Effector memory CD8-positive, alpha-beta T cell (primary cell): Measurements from ENCODE around the gene SMKR1.
A peak's percentile ranks its signal among the peaks of the same experiment; 100 is the strongest.
"Not testable (repeated sequence)": the region's sequence is repeated elsewhere in the genome, so short reads cannot be mapped to it uniquely, and the experiment has no call there.

Experiments used
- ATAC-seq: fragments of 150-1000 bp; cut with Tn5 transposase; replicated peaks from 2 replicates; pipeline ENCODE4 v1.10.0; 2021; ENCODE audit warnings: mild to moderate bottlenecking, moderate library complexity
- DNase-seq, 3 experiments: peaks; one replicate each; pipeline ENCODE4 v3.0.0; 2021
- H3K27ac Mint-ChIP-seq, 2 donors: one replicate each; pipeline ENCODE4 v1.8.0; 2022; ENCODE audit warnings: mild to moderate bottlenecking in 2 of 2, mixed read lengths in 2 of 2, moderate library complexity in 2 of 2
- H3K27me3 Mint-ChIP-seq, 2 donors: one replicate each; pipeline ENCODE4 v1.8.0; 2022; ENCODE audit warnings: mixed read lengths in 2 of 2
- H3K36me3 Mint-ChIP-seq: one replicate; pipeline ENCODE4 v1.8.0; 2022; ENCODE audit warnings: mild to moderate bottlenecking, moderate library complexity, mixed read lengths; ENCODE audit not compliant: insufficient read depth
- H3K4me1 Mint-ChIP-seq, 2 donors: one replicate each; pipeline ENCODE4 v1.8.0; 2022; ENCODE audit warnings: low read depth in 2 of 2, mixed read lengths in 2 of 2
- H3K4me3 Mint-ChIP-seq, 2 donors: one replicate each; pipeline ENCODE4 v1.8.0; 2022; ENCODE audit warnings: mild to moderate bottlenecking in 2 of 2, mixed read lengths in 2 of 2, moderate library complexity in 2 of 2
- H3K9me3 Mint-ChIP-seq, 2 donors: one replicate each; pipeline ENCODE4 v1.8.0; 2022; ENCODE audit warnings: mixed read lengths in 2 of 2

Gene SMKR1

GRCh38 chr7:129522088-129522970 lies 20.0 kb downstream of the SMKR1 start:
- DNase-seq (no peak), ATAC-seq (no peak)

DNA sequence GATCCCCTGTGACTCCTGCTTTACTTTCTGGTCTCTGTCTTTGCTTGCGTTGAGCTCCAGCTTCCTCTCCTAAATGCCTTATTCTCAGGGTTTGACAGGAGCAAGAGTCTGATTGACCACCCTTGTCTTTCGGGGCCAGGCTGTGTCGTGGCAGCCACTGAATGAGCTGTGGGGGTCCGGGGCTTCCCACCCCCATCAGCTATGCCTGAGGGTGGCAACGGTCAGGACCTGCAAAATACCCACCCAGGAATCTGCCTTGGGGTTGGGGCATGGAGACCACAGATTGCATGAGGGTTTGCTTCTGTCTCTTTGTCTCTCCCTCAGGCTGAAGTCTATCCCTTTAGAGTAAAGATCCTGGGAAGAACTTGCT lies 20.6 kb downstream of the SMKR1 start:
- Mint-ChIP-seq H3K9me3 (no peaks in the 10 kb centered on the region), H3K4me3 (no peak overlapping the region), H3K4me1 (peaks cover 18 to 23% of the 10 kb centered on the region in 2 donors), H3K27me3 (peaks cover 0 to 36% of the 10 kb centered on the region in 2 donors), H3K27ac (peak overlapping the region; percentile 28 to 76), H3K36me3 (peaks cover 11% of the 10 kb centered on the region)
- ATAC-seq (no peak), DNase-seq (no peak)

More at GRCh38 chr7:129522088-129522970, 20.0 kb downstream of the SMKR1 start:
- Mint-ChIP-seq H3K27ac (no peak overlapping the region), H3K4me1 (peaks cover 18 to 22% of the 10 kb centered on the region in 2 donors), H3K4me3 (no peak overlapping the region), H3K36me3 (peaks cover 11% of the 10 kb centered on the region), H3K9me3 (no peaks in the 10 kb centered on the region), H3K27me3 (peaks cover 0 to 36% of the 10 kb centered on the region in 2 donors)

GRCh38 chr7:129523924-129524323 lies 21.6 kb downstream of the SMKR1 start:
- DNase-seq (no peak), ATAC-seq (no peak)
- H3K27ac Mint-ChIP-seq = no peak overlapping the region
- peaks cover 0 to 36% of the 10 kb centered on the region in 2 donors for H3K27me3 Mint-ChIP-seq
- no peak overlapping the region for H3K4me3 Mint-ChIP-seq
- H3K36me3 Mint-ChIP-seq = peaks cover 11% of the 10 kb centered on the region
- peaks cover 18 to 23% of the 10 kb centered on the region in 2 donors for H3K4me1 Mint-ChIP-seq
- H3K9me3 Mint-ChIP-seq = no peaks in the 10 kb centered on the region

DNA sequence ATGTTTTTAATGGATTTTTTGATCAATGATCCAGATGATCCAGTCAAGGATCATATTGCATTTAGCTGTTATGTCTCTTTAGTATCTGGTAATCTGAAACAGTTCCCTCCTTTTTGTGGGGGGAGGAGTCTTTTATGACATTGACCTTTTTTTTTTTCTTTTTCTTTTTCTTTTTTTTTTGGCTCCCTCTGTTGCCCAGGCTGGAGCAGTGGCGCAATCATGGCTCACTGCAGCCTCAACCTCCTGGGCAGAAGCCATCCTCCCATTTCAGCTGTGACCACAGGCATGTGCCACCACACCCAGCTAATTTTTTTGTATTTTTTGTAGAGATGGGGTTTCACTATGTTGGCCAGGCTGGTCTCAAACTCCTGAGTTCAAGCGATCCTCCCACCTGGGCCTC lies 22.1 kb downstream of the SMKR1 start:
- H3K36me3 Mint-ChIP-seq = peaks cover 11% of the 10 kb centered on the region
- DNase-seq, H3K9me3 Mint-ChIP-seq: not testable (repeated sequence)
- peak overlapping the region in 1 of 2 donors; percentile 72 for H3K4me3 Mint-ChIP-seq
- H3K27me3 Mint-ChIP-seq = peaks cover 0 to 34% of the 10 kb centered on the region in 2 donors
- H3K27ac Mint-ChIP-seq = peak overlapping the region; percentile 62 to 84
- peak; percentile 39 for ATAC-seq
- H3K4me1 Mint-ChIP-seq = peaks cover 18 to 23% of the 10 kb centered on the region in 2 donors

- ATAC-seq = peak; percentile 53
- no peaks in the 10 kb centered on the region for H3K9me3 Mint-ChIP-seq
- peaks cover 18 to 23% of the 10 kb centered on the region in 2 donors for H3K4me1 Mint-ChIP-seq
- peak overlapping the region; percentile 72 to 81 for H3K4me3 Mint-ChIP-seq
- peak in 1 of 3 experiments; percentile 14 for DNase-seq
- H3K27me3 Mint-ChIP-seq = peaks cover 0 to 24% of the 10 kb centered on the region in 2 donors
- peaks cover 11% of the 10 kb centered on the region for H3K36me3 Mint-ChIP-seq
- H3K27ac Mint-ChIP-seq = peak overlapping the region; percentile 62 to 84
Measured at GRCh38 chr7:129525225-129525862, 23.0 kb downstream of the SMKR1 start.

DNA sequence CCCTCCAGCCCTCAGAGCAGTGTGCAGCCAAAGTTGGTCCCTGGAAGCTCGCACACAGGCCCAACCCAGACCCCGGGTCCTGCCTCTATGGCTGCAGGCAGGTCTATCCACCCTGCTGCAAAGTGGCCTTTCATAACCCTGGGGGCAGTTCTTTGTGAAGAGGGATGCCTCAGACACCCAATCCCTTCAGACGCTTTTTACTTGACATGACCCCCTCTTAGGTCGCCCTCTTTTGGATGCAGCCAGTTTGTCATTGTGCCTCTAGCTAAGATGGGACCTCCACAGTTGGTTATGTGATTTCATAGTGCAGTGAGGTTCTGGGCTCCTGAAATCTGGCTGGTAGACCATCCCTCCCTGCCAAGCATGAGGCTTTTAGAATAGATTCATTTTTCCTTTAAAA lies 27.3 kb downstream of the SMKR1 start:
- ATAC-seq (no peak), DNase-seq (no peak)
- Mint-ChIP-seq H3K27me3 (no peaks in the 10 kb centered on the region), H3K27ac (no peak overlapping the region), H3K4me1 (peaks cover 19 to 23% of the 10 kb centered on the region in 2 donors), H3K4me3 (no peak overlapping the region), H3K9me3 (no peaks in the 10 kb centered on the region), H3K36me3 (peaks cover 10% of the 10 kb centered on the region)

GRCh38 chr7:129530795-129531391 lies 28.6 kb downstream of the SMKR1 start:
- Mint-ChIP-seq H3K36me3 (peaks cover 7% of the 10 kb centered on the region), H3K4me3 (no peak overlapping the region), H3K27me3 (no peaks in the 10 kb centered on the region), H3K9me3 (no peaks in the 10 kb centered on the region), H3K4me1 (peaks cover 10 to 18% of the 10 kb centered on the region in 2 donors), H3K27ac (peak overlapping the region; percentile 62 to 73)
- ATAC-seq (peak; percentile 79), DNase-seq (no peak)

GRCh38 chr7:129531721-129532120 lies 29.4 kb downstream of the SMKR1 start:
- H3K4me3 Mint-ChIP-seq = no peak overlapping the region
- no peaks in the 10 kb centered on the region for H3K27me3 Mint-ChIP-seq
- peaks cover 7% of the 10 kb centered on the region for H3K36me3 Mint-ChIP-seq
- H3K27ac Mint-ChIP-seq = peak overlapping the region; percentile 11 to 46
- peaks cover 17 to 26% of the 10 kb centered on the region in 2 donors for H3K4me1 Mint-ChIP-seq
- no peaks in the 10 kb centered on the region for H3K9me3 Mint-ChIP-seq
- no peak for ATAC-seq
- DNase-seq = no peak

DNA sequence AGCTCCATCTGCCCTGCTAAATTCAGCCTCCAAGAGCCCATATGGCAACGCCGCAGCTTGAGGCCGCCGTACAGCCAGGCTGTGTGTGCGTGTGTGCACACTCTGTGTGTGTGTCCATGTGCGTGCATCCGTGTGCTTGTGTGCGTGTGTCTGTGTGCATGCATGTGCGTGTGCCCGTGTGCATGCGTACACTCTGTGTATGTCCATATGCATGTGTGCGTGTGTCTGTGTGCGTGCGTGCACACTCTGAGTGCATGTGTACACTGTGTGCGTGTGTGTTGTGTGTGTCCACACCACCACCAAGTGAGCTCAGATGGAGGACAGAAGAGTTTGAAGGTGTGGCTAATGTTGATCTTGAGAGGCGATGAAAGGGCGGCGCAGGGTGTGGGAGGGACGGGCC lies 30.0 kb downstream of the SMKR1 start:
- H3K27ac Mint-ChIP-seq = peak overlapping the region in 1 of 2 donors; percentile 46
- H3K27me3 Mint-ChIP-seq = no peaks in the 10 kb centered on the region
- H3K9me3 Mint-ChIP-seq = no peaks in the 10 kb centered on the region
- H3K4me1 Mint-ChIP-seq = peaks cover 17 to 22% of the 10 kb centered on the region in 2 donors
- no peak for DNase-seq
- ATAC-seq = no peak
- no peak overlapping the region for H3K4me3 Mint-ChIP-seq
- peaks cover 3% of the 10 kb centered on the region for H3K36me3 Mint-ChIP-seq

- not testable (repeated sequence) for H3K9me3 Mint-ChIP-seq, DNase-seq, H3K36me3 Mint-ChIP-seq, H3K27me3 Mint-ChIP-seq, ATAC-seq
- Mint-ChIP-seq H3K4me1 (peaks cover 19 to 36% of the 10 kb centered on the region in 2 donors), H3K27ac (peak overlapping the region; percentile 95 to 98), H3K4me3 (peak overlapping the region in 1 of 2 donors; percentile 76)
Measured at GRCh38 chr7:129534558-129535274, 32.4 kb downstream of the SMKR1 start.

DNA sequence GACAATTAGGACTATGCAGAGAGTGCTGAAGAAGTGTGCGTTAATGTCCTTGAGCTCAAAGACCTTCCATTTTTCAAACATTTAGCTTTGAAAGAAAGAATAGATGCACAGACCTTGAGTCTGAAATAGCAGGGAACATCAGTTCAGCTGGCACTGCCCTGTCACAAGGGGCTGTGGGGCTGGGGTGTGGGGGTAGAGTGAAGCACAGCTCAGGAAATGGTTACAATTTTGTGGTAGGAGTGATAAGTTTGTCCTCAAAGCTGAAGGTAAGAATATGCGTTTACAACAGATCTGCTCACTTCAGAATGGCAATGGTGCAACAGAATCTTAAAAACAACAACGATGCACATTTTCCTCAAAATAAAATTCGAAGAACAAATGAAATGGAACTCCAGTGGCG lies 33.6 kb downstream of the SMKR1 start:
- Mint-ChIP-seq H3K4me1 (peaks cover 17 to 37% of the 10 kb centered on the region in 2 donors), H3K36me3 (peaks cover 3% of the 10 kb centered on the region), H3K4me3 (peak overlapping the region; percentile 76 to 81), H3K27me3 (no peaks in the 10 kb centered on the region), H3K9me3 (no peaks in the 10 kb centered on the region), H3K27ac (peak overlapping the region; percentile 95 to 98)
- ATAC-seq (peak; percentile 89), DNase-seq (peak; percentile 24 to 37 (median 32))

- no peaks in the 10 kb centered on the region for H3K9me3 Mint-ChIP-seq
- DNase-seq (peak in 1 of 3 experiments; percentile 5), ATAC-seq (peak; percentile 59)
- no peaks in the 10 kb centered on the region for H3K36me3 Mint-ChIP-seq
- no peaks in the 10 kb centered on the region for H3K27me3 Mint-ChIP-seq
- H3K4me3 Mint-ChIP-seq = peak overlapping the region; percentile 76 to 81
- H3K4me1 Mint-ChIP-seq = peaks cover 17 to 41% of the 10 kb centered on the region in 2 donors
- peak overlapping the region; percentile 95 to 98 for H3K27ac Mint-ChIP-seq
Measured at GRCh38 chr7:129536323-129536722, 34.0 kb downstream of the SMKR1 start.

- Mint-ChIP-seq H3K36me3 (no peaks in the 10 kb centered on the region), H3K4me3 (no peak overlapping the region), H3K27ac (peak overlapping the region; percentile 13 to 26), H3K27me3 (no peaks in the 10 kb centered on the region), H3K4me1 (peaks cover 17 to 45% of the 10 kb centered on the region in 2 donors), H3K9me3 (no peaks in the 10 kb centered on the region)
- DNase-seq (no peak), ATAC-seq (no peak)
Measured at GRCh38 chr7:129538790-129539189, 36.5 kb downstream of the SMKR1 start.
